SK-N-SH (cell line): ENCODE measurements around the gene CENPL. TPM values are rescaled to one million over a fixed set of nuclear protein-coding genes. Genes with fewer than 3 reads are reported as not detected.
"Not testable (repeated sequence)": the region's sequence is repeated elsewhere in the genome, so short reads cannot be mapped to it uniquely, and the experiment has no call there.

Source experiments
- CTCF ChIA-PET: fragments of 300-600, 350-600 bp; formaldehyde crosslinking; extraction: SDS; loops from one replicate; lab custom pipeline; 2021; lab: Yijun Ruan, JAX
- POLR2A ChIA-PET: fragments of 350-600 bp; sonication (Branson Sonifier 250); formaldehyde crosslinking; extraction: SDS; loops from one replicate; lab custom pipeline; 2020; ENCODE audit warnings: antibody characterized with exemption, inconsistent platforms; lab: Yijun Ruan, JAX
- DNase-seq: peaks from one replicate; pipeline ENCODE4 v3.0.0; 2012
- H2AFZ ChIP-seq: fragments of 200-600 bp; sonication (generic); 2 replicates; pipeline ENCODE4 v1.8.1; 2016; ENCODE audit warnings: antibody characterized with exemption, mild to moderate bottlenecking, low read depth
- H3F3A ChIP-seq: fragments of 200-600 bp; sonication (generic); replicated peaks from 2 replicates; pipeline ENCODE3; 2016; ENCODE audit warnings: antibody characterized with exemption, mild to moderate bottlenecking; ENCODE audit not compliant: insufficient read depth
- H3K27ac ChIP-seq, 2 experiments: fragments of 200-500 bp in 1 of 2; fragments of 200-600 bp in 1 of 2; sonication (Bioruptor generic) in 1 of 2; sonication (generic), shearing (Covaris generic) in 1 of 2; 2 replicates each; pipeline versions ENCODE4 v1.5.1 to v1.6.1; 2014 to 2016; ENCODE audit warnings: low read depth in 2 of 2, inconsistent platforms in 1 of 2, low read length in 1 of 2, mild to moderate bottlenecking in 1 of 2, mixed read lengths in 1 of 2
- H3K27me3 ChIP-seq: fragments of 200-600 bp; sonication (generic), shearing (Covaris generic); 2 replicates; pipeline ENCODE4 v1.6.1; 2016; ENCODE audit warnings: mixed run types; ENCODE audit not compliant: insufficient read depth
- H3K36me3 ChIP-seq, 2 experiments: fragments of 200-500 bp in 1 of 2; fragments of 200-600 bp in 1 of 2; sonication (Bioruptor generic) in 1 of 2; sonication (generic) in 1 of 2; replicated peaks in 1 of 2; 2 replicates each; pipeline versions ENCODE3 to v1.5.1; 2014 to 2016; ENCODE audit warnings: low read length in 1 of 2, mild to moderate bottlenecking in 1 of 2; ENCODE audit not compliant: insufficient read depth in 2 of 2, control insufficient read depth in 1 of 2
- H3K4me1 ChIP-seq, 2 experiments: fragments of 200-500 bp in 1 of 2; fragments of 200-600 bp in 1 of 2; sonication (Bioruptor generic) in 1 of 2; sonication (generic), shearing (Covaris generic) in 1 of 2; 2 replicates each; pipeline versions ENCODE4 v1.5.1 to v1.6.1; 2014 to 2016; ENCODE audit warnings: low read depth in 1 of 2, low read length in 1 of 2, mixed run types in 1 of 2; ENCODE audit not compliant: insufficient read depth in 2 of 2, control insufficient read depth in 1 of 2
- H3K4me2 ChIP-seq: fragments of 200-600 bp; sonication (generic), shearing (Covaris generic); 2 replicates; pipeline ENCODE4 v1.6.1; 2017; ENCODE audit warnings: mixed run types
- H3K4me3 ChIP-seq, 2 experiments: fragments of 200-500 bp in 1 of 2; fragments of 200-600 bp in 1 of 2; sonication (Bioruptor generic) in 1 of 2; sonication (generic), shearing (Covaris generic) in 1 of 2; 2 replicates each; pipeline versions ENCODE4 v1.5.1 to v1.8.1; 2014 to 2016; ENCODE audit warnings: low read depth in 2 of 2, inconsistent platforms in 1 of 2, low read length in 1 of 2, mild to moderate bottlenecking in 1 of 2, mixed read lengths in 1 of 2, moderate library complexity in 1 of 2
- H3K79me2 ChIP-seq: fragments of 200-600 bp; sonication (generic); 2 replicates; pipeline ENCODE4 v1.8.1; 2017; ENCODE audit warnings: mild to moderate bottlenecking; ENCODE audit not compliant: insufficient read depth
- H3K9ac ChIP-seq: fragments of 200-600 bp; sonication (generic); 2 replicates; pipeline ENCODE4 v1.6.1; 2017; ENCODE audit warnings: mixed run types
- H3K9me2 ChIP-seq: fragments of 200-600 bp; sonication (generic); 2 replicates; pipeline ENCODE4 v1.6.1; 2017; ENCODE audit warnings: mixed run types
- H3K9me3 ChIP-seq: fragments of 200-600 bp; sonication (generic); 2 replicates; pipeline ENCODE4 v1.6.1; 2017; ENCODE audit warnings: mixed run types, mild to moderate bottlenecking, moderate library complexity
- H4K20me1 ChIP-seq: fragments of 200-600 bp; sonication (generic); 2 replicates; pipeline ENCODE4 v1.6.1; 2017; ENCODE audit warnings: mild to moderate bottlenecking, mixed run types; ENCODE audit not compliant: insufficient read depth
- CHD2 ChIP-seq: fragments of 150-350 bp; IDR thresholded peaks from 2 replicates; pipeline ENCODE4 v1.6.1; 2018; ENCODE audit warnings: low read length; ENCODE audit not compliant: partially characterized antibody
- ELF1 ChIP-seq: IDR thresholded peaks from 2 replicates; pipeline ENCODE4 v1.4.0; 2012
- EP300 ChIP-seq, 2 experiments: IDR thresholded peaks; 2 replicates each; pipeline versions ENCODE4 v1.4.0 to v1.6.1; 2012; ENCODE audit warnings: borderline replicate concordance in 1 of 2, low read depth in 1 of 2, low read length in 1 of 2
- EZH2phosphoT487 ChIP-seq: fragments of 200-600 bp; sonication (generic); IDR thresholded peaks from 2 replicates; pipeline ENCODE4 v1.6.1; 2017; ENCODE audit warnings: low read depth, mixed run types, mild to moderate bottlenecking, antibody characterized with exemption, moderate library complexity, borderline replicate concordance
- FOSL2 ChIP-seq: IDR thresholded peaks from 2 replicates; pipeline ENCODE4 v1.4.0; 2012; ENCODE audit warnings: low read depth, mild to moderate bottlenecking, moderate library complexity, borderline replicate concordance
- FOXM1 ChIP-seq: IDR thresholded peaks from 2 replicates; pipeline ENCODE4 v1.4.0; 2012; ENCODE audit warnings: low read depth, mild to moderate bottlenecking
- GABPA ChIP-seq: IDR thresholded peaks from 2 replicates; pipeline ENCODE4 v1.4.0; 2012; ENCODE audit warnings: low read depth, mild to moderate bottlenecking
- GATA2 ChIP-seq: sonication (generic); formaldehyde crosslinking; IDR thresholded peaks from 2 replicates; pipeline ENCODE4 v1.5.0; 2020; ENCODE audit warnings: mild to moderate bottlenecking, missing genetic modification reagents
- MEF2A ChIP-seq: IDR thresholded peaks from 2 replicates; pipeline ENCODE4 v1.4.0; 2012; ENCODE audit warnings: low read depth, borderline replicate concordance
- MXI1 ChIP-seq: IDR thresholded peaks from 2 replicates; pipeline ENCODE4 v1.6.1; 2012; ENCODE audit warnings: mild to moderate bottlenecking, low read depth, low read length, improper control_type of control experiment
- NFIC ChIP-seq: IDR thresholded peaks from 2 replicates; pipeline ENCODE4 v1.4.0; 2012; ENCODE audit warnings: borderline replicate concordance
- NRF1 ChIP-seq: IDR thresholded peaks from 2 replicates; pipeline ENCODE4 v1.6.1; 2012; ENCODE audit warnings: low read depth, mild to moderate bottlenecking, low read length
- RXRA ChIP-seq: IDR thresholded peaks from 2 replicates; pipeline ENCODE4 v1.4.0; 2012; ENCODE audit warnings: low read depth, mild to moderate bottlenecking, borderline replicate concordance
- TAF1 ChIP-seq: IDR thresholded peaks from 2 replicates; pipeline ENCODE4 v1.6.1; 2012; ENCODE audit warnings: low read depth, mild to moderate bottlenecking, low read length, moderate library complexity, borderline replicate concordance
- TCF12 ChIP-seq: IDR thresholded peaks from 2 replicates; pipeline ENCODE4 v1.4.0; 2012
- WGBS: methylation state at CpG from one replicate; pipeline ENCODE4 v1.1.6; 2017; ENCODE audit warnings: low lambda C conversion rate; 5-methylcytosine and 5-hydroxymethylcytosine counted together
- polyA plus RNA-seq, 3 experiments: library from polyadenylated mRNA; depleted of rRNA; stranded (reverse); fragments of >200 nt; gene quantifications; 2 replicates each; pipeline ENCODE4 v1.2.3, GENCODE V29; 2012
- TF ChIP-seq, protein P1 (sequence below): IDR thresholded peaks from 2 replicates; pipeline ENCODE4 v1.4.0; 2012; ENCODE audit warnings: low read depth
- TF ChIP-seq, protein P2 (sequence below): IDR thresholded peaks from 2 replicates; pipeline ENCODE4; 2012
- TF ChIP-seq, protein P3 (sequence below): IDR thresholded peaks from 2 replicates; pipeline ENCODE4 v1.4.0; 2012; ENCODE audit warnings: low read depth, borderline replicate concordance

Gene CENPL
- polyA plus RNA-seq, 1 of the 3 experiments (the other 2 are of a cell fraction), result 4.0 TPM

DNA sequence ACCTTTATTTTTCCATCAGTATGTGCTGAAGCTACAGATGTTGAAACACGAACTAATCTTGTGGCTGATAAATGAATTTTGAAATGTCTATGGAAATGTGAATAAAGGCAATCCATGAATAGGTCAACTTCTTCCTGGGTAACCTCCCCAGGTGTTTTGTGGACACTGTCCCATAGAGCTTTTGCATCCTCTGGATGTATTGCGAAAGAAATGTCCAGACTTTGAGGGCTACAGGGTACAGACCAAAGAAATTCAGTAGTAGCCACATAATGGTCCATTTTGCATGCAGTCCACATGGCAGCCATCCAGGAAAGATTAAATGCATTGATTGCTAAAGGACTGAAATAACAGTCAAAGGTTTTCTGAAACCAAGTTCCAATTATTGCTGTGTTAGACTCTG lies 21.7 kb downstream of the CENPL start:
- Histone ChIP-seq H2AFZ (no peak overlapping the region), H3K27ac (no peak overlapping the region), H4K20me1 (no peaks in the 10 kb centered on the region), H3K9ac (no peak overlapping the region), H3K4me2 (no peak overlapping the region), H3K79me2 (peaks cover 13% of the 10 kb centered on the region; the same call in 1 of the 2 replicates), H3K4me1 (no peaks in the 10 kb centered on the region), H3K36me3 (peaks cover 25 to 40% of the 10 kb centered on the region in 2 experiments), H3K4me3 (no peak overlapping the region), H3F3A (peaks cover 2% of the 10 kb centered on the region), H3K27me3 (no peaks in the 10 kb centered on the region), H3K9me2 (no peaks in the 10 kb centered on the region), H3K9me3 (no peaks in the 10 kb centered on the region)
- no peak for DNase-seq
- TF ChIP-seq MXI1 (no peak), TCF12 (no peak), FOSL2 (no peak), CHD2 (no peak), TAF1 (no peak), GABPA (no peak), EZH2phosphoT487 (no peak), EP300 (IDR thresholded peaks at IDR 0.05; ENCODE audit: borderline replicate concordance in 1 of 2, low read depth in 1 of 2, low read length in 1 of 2) (no peak), RXRA (no peak), ELF1 (no peak), GATA2 (CRISPR knock-in tag) (no peak), NFIC (no peak), NRF1 (no peak), MEF2A (no peak), FOXM1 (no peak)
- TF ChIP-seq, protein P1, sequence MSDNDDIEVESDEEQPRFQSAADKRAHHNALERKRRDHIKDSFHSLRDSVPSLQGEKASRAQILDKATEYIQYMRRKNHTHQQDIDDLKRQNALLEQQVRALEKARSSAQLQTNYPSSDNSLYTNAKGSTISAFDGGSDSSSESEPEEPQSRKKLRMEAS, result no peak
- TF ChIP-seq, protein P2, sequence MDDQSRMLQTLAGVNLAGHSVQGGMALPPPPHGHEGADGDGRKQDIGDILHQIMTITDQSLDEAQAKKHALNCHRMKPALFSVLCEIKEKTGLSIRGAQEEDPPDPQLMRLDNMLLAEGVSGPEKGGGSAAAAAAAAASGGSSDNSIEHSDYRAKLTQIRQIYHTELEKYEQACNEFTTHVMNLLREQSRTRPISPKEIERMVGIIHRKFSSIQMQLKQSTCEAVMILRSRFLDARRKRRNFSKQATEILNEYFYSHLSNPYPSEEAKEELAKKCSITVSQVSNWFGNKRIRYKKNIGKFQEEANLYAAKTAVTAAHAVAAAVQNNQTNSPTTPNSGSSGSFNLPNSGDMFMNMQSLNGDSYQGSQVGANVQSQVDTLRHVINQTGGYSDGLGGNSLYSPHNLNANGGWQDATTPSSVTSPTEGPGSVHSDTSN, result no peak
- TF ChIP-seq, protein P3, sequence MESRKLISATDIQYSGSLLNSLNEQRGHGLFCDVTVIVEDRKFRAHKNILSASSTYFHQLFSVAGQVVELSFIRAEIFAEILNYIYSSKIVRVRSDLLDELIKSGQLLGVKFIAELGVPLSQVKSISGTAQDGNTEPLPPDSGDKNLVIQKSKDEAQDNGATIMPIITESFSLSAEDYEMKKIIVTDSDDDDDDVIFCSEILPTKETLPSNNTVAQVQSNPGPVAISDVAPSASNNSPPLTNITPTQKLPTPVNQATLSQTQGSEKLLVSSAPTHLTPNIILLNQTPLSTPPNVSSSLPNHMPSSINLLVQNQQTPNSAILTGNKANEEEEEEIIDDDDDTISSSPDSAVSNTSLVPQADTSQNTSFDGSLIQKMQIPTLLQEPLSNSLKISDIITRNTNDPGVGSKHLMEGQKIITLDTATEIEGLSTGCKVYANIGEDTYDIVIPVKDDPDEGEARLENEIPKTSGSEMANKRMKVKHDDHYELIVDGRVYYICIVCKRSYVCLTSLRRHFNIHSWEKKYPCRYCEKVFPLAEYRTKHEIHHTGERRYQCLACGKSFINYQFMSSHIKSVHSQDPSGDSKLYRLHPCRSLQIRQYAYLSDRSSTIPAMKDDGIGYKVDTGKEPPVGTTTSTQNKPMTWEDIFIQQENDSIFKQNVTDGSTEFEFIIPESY, result no peak
- WGBS, result 93% methylated on average over 2 of the region's 2 CpGs
- CTCF ChIA-PET, result no interaction called here
- POLR2A ChIA-PET, result no interaction called here

DNA sequence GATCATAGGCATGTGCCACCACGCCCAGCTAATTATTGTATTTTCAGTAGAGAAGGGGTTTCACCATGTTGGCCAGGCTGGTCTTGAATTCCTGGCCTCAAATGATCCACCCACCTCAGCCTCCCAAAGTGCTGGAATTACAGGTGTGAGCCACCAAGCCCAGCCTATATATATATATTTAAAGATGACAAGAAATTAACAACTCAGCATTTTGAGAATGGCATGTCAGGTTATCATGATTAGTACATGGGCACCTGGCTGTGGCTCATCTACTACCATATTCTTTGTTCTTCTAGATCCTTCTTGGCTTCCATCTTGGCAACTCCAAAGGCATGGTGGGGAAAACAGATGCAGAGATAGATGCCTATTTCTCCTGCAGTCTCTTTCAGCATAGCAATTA lies 24.7 kb downstream of the CENPL start:
- H2AFZ ChIP-seq, H3K4me3 ChIP-seq, H3K27me3 ChIP-seq, H3K9me3 ChIP-seq, H3K27ac ChIP-seq, H3K9ac ChIP-seq, H3K9me2 ChIP-seq, H4K20me1 ChIP-seq, POLR2A ChIA-PET, CTCF ChIA-PET, DNase-seq, H3K4me1 ChIP-seq, H3K4me2 ChIP-seq, H3F3A ChIP-seq, H3K79me2 ChIP-seq: not testable (repeated sequence)
- 91% methylated on average over 1 of the region's 1 CpG for WGBS
- peaks cover 18 to 35% of the 10 kb centered on the region in 2 experiments for H3K36me3 ChIP-seq
